BE2C (cell line): Measurements from ENCODE around the gene PACRG.

Source experiments
- DNase-seq: peaks from one replicate; pipeline ENCODE4 v3.0.0-alpha.2; 2020
- H3K27me3 ChIP-seq: fragments of 250-450 bp; sonication (Bioruptor Pico); 2 replicates; pipeline ENCODE4 v1.5.1; 2020; ENCODE audit warnings: mild to moderate bottlenecking
- H3K36me3 ChIP-seq: fragments of 250-450 bp; sonication (Bioruptor Pico); 2 replicates; pipeline ENCODE4 v1.5.1; 2020; ENCODE audit warnings: mild to moderate bottlenecking
- H3K4me1 ChIP-seq: fragments of 250-450 bp; sonication (Bioruptor Pico); 2 replicates; pipeline ENCODE4 v1.5.1; 2020
- H3K4me3 ChIP-seq: 2 replicates; pipeline ENCODE4 v1.5.1; 2011; ENCODE audit warnings: low read depth, low read length
- H3K9me3 ChIP-seq: fragments of 250-450 bp; sonication (Bioruptor Pico); 2 replicates; pipeline ENCODE4 v1.5.1; 2020
- TF ChIP-seq, protein P1 (sequence below): IDR thresholded peaks from 2 replicates; pipeline ENCODE4 v1.5.1; 2012; ENCODE audit warnings: mild to moderate bottlenecking, low read depth, low read length

Gene PACRG

DNA sequence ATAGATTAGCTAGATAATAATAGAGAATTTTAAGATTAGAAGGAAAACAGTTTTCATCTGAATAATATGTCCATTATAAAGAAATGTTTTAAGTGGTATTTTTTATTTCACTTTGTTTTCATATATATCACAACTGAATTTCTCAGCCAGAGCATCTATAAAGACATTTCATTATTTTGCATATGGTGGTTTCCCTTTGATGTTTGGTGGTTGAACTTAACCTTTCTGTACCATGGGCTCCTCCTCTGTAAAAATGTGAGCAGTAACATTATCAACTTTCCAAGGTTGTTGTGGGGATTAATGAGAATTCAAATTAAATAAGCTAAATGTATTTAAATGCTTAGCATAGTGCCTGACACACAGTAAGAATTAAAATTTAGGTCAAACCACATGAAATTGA, 567.0 kb downstream of the PACRG start:
- no peaks in the 10 kb centered on the region for H3K9me3 ChIP-seq
- H3K4me3 ChIP-seq: no peak overlapping the region
- H3K27me3 ChIP-seq: no peaks in the 10 kb centered on the region
- DNase-seq: no peak
- no peaks in the 10 kb centered on the region for H3K36me3 ChIP-seq
- 0 out of 2 replicates have a peak, but pooled peaks cover 4% of the 10 kb centered on the region for H3K4me1 ChIP-seq
- TF ChIP-seq, protein P1, sequence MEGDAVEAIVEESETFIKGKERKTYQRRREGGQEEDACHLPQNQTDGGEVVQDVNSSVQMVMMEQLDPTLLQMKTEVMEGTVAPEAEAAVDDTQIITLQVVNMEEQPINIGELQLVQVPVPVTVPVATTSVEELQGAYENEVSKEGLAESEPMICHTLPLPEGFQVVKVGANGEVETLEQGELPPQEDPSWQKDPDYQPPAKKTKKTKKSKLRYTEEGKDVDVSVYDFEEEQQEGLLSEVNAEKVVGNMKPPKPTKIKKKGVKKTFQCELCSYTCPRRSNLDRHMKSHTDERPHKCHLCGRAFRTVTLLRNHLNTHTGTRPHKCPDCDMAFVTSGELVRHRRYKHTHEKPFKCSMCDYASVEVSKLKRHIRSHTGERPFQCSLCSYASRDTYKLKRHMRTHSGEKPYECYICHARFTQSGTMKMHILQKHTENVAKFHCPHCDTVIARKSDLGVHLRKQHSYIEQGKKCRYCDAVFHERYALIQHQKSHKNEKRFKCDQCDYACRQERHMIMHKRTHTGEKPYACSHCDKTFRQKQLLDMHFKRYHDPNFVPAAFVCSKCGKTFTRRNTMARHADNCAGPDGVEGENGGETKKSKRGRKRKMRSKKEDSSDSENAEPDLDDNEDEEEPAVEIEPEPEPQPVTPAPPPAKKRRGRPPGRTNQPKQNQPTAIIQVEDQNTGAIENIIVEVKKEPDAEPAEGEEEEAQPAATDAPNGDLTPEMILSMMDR: no peak

DNA sequence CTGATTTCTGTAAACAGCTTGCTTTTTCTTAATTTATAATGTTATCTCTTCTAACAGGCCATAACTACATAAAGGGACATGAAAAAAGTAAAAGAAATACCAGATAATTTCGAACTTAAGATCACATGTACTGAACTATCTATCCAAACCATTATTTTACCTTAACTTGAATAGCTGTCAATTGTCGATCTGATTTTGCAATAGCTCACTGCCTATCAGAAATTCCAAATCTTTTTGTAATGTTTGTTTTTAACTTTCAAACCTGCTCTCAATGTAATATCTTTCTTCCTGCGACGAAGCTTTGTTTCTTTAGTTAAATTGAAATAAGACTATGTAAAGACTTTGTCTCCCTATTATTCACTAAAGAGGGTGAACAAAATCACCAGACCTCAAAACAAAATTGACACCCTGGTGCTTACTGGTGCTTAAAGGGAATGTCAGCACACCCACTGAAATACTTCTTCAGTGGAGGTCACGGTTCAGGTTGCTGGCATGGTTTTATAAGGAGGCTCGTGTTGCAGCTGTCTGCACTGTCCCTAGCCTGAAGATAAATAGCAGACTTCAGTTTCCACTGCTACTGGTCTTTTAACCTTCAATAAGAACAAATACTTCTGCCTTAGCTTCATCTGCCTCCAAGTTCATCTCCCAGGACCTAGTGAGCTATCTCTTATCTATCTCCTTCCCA, 569.2 kb downstream of the PACRG start:
- H3K36me3 ChIP-seq: no peaks in the 10 kb centered on the region
- no peak overlapping the region for H3K4me3 ChIP-seq

DNA sequence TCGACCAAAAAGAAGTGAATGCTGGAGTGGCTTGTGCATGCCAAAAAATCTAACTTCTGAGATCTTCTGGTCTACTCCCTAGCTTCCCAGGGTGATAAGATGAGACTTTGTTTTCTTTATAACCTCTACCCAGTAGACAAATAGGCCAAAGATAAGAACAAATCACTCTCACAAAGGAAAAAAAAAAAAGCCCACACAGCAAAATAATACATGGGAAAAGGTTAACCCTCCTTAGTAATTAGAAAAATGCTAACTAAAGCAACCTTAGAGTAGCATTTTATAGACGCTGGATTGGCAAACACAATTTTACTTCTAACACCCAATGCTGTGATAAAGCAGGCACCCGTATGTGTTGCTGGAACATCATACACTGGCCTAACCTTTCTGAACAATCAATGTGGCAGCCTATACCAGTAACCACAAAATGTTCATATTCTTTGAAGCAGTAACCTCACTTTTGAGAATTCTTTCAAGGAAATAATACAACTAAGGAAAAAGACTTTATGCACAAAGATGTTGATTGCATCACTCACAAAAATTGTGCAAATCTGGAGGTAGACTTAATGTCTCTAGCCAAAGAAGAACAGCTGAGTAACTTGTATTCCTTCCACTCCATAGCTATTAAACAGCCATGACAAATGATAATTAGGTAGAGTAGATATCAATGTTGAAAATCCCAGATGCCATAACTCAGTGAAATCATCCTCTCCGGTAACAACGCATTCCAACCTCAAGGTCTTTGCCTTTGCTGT, 570.5 kb downstream of the PACRG start:
- H3K27me3 ChIP-seq: no peaks in the 10 kb centered on the region
- H3K9me3 ChIP-seq: no peaks in the 10 kb centered on the region
- TF ChIP-seq, protein P1: no peak
- no peaks in the 10 kb centered on the region for H3K36me3 ChIP-seq
- no peak overlapping the region for H3K4me3 ChIP-seq
- H3K4me1 ChIP-seq: 0 out of 2 replicates have a peak, but pooled peaks cover 4% of the 10 kb centered on the region
- no peak for DNase-seq

More for the DNA sequence above, 569.2 kb downstream of the PACRG start:
- TF ChIP-seq, protein P1: no peak
- Histone ChIP-seq H3K27me3 (no peaks in the 10 kb centered on the region), H3K4me1 (0 out of 2 replicates have a peak, but pooled peaks cover 4% of the 10 kb centered on the region), H3K9me3 (no peaks in the 10 kb centered on the region)
- no peak for DNase-seq

DNA sequence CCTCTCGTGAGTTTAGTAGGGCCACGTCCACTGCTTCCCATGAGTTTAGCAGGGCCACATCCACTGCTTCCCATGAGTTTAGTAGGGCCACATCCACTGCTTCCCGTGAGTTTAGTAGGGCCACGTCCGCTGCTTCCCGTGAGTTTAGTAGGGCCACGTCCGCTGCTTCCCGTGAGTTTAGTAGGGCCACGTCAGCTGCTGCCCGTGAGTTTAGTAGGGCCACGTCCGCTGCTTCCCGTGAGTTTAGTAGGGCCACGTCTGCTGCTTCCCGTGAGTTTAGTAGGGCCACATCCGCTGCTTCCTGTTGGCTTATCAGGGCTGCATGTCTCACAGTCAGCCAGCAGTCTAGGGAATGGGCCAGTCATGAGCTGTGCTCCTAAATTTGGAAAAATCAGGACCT, 573.1 kb downstream of the PACRG start:
- no peak for DNase-seq
- H3K9me3 ChIP-seq: no peaks in the 10 kb centered on the region
- TF ChIP-seq, protein P1: no peak
- no peaks in the 10 kb centered on the region for H3K36me3 ChIP-seq
- peaks cover 7% of the 10 kb centered on the region for H3K4me1 ChIP-seq
- H3K27me3 ChIP-seq: no peaks in the 10 kb centered on the region
- no peak overlapping the region for H3K4me3 ChIP-seq

DNA sequence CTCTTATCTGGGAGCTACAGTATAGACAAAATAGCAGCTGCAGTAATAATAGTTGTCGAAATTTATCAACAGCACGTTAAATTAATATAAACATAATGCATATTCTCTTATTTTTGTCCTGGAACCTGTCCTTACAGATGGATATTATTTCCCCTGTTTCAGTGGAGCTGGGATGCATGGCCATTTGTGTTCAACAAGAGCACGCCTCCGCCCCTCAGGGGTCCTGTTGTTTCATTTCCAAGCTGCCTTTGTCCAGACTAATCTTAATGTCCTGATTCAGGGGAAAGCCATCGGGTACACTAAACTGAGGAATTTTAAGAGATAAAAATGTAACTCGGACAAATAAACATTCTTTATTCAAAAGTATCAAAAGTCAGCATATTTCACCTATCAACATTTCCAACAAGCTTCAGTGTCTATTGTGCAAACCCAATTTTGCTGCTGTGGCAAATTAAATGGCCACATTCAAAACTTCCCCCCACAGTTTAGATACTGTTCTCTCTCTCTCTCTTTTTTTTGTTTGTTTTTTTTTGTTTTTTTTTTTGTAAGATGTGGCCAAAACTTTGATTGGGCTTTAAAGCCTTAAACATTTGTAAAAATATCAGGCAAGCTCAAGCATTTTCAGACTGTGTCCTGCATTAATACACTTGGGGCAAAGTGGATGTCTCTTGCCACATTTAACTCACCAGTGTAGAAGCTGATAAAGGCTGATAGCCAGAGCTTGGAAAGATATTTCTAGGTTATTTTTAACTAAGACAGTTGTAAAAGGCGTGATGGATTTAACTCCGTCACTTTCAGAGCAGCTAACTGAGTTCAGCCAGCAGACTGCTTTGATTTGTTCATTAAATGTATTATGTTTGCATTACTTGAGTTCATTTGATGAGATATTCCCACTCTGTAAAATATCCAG, 574.2 kb downstream of the PACRG start:
- Histone ChIP-seq H3K9me3 (no peaks in the 10 kb centered on the region), H3K36me3 (no peaks in the 10 kb centered on the region), H3K4me3 (no peak overlapping the region), H3K4me1 (peaks cover 7% of the 10 kb centered on the region), H3K27me3 (no peaks in the 10 kb centered on the region)
- DNase-seq: no peak
- TF ChIP-seq, protein P1: no peak
